HepG2 (cell line): ENCODE results near the gene PBX2. TPM values are rescaled to one million over a fixed set of nuclear protein-coding genes. Genes with fewer than 3 reads are reported as not detected.

Experiments used
- ATF7 ChIP-seq, 2 experiments: fragments of 450-650 bp in 1 of 2; sonication (generic) in 1 of 2; formaldehyde crosslinking in 1 of 2; IDR thresholded peaks; 2 replicates each; pipeline versions ENCODE4 v1.4.0 to v1.6.1; 2016 to 2020; ENCODE audit warnings: antibody characterized with exemption in 1 of 2, mild to moderate bottlenecking in 1 of 2, missing genetic modification reagents in 1 of 2
- KDM5A ChIP-seq: fragments of 200-600 bp; sonication (generic); IDR thresholded peaks from 2 replicates; pipeline ENCODE4 v1.7.0; 2018; ENCODE audit warnings: antibody characterized with exemption, mild to moderate bottlenecking, low read length, borderline replicate concordance
- KLF9 ChIP-seq: IDR thresholded peaks from 2 replicates; pipeline ENCODE4 v1.6.1; 2016; ENCODE audit warnings: low read depth
- PAWR ChIP-seq: sonication (generic); formaldehyde crosslinking; IDR thresholded peaks from 2 replicates; pipeline ENCODE4 v1.4.0; 2020; ENCODE audit warnings: missing genetic modification reagents, mild to moderate bottlenecking, borderline replicate concordance
- PHB2 ChIP-seq: fragments of 450-650 bp; IDR thresholded peaks from 2 replicates; pipeline ENCODE4 v1.6.1; 2018; ENCODE audit not compliant: partially characterized antibody
- PHF20 ChIP-seq: sonication (generic); formaldehyde crosslinking; IDR thresholded peaks from 2 replicates; pipeline ENCODE4 v1.5.0; 2020; ENCODE audit warnings: mild to moderate bottlenecking, missing genetic modification reagents
- REPIN1 ChIP-seq: sonication (generic); formaldehyde crosslinking; IDR thresholded peaks from 2 replicates; pipeline ENCODE4 v1.8.0; 2022; ENCODE audit warnings: missing genetic modification reagents, low read depth, mild to moderate bottlenecking, borderline replicate concordance
- SIX4 ChIP-seq: sonication (generic); formaldehyde crosslinking; IDR thresholded peaks from 2 replicates; pipeline ENCODE4 v1.4.0; 2020; ENCODE audit warnings: missing genetic modification reagents
- SP5 ChIP-seq: IDR thresholded peaks from 2 replicates; pipeline ENCODE4 v1.6.1; 2016; ENCODE audit warnings: low read depth, borderline replicate concordance
- TAF15 ChIP-seq: fragments of 200-400 bp; formaldehyde crosslinking; IDR thresholded peaks from one replicate; pipeline ENCODE4 v1.6.1; 2018; ENCODE audit warnings: mild to moderate bottlenecking, low read depth, low read length; ENCODE audit not compliant: poor library complexity, severe bottlenecking
- ZNF10 ChIP-seq: sonication (generic); formaldehyde crosslinking; IDR thresholded peaks from 2 replicates; pipeline ENCODE4 v1.4.0; 2020; ENCODE audit warnings: mild to moderate bottlenecking, low read depth, missing genetic modification reagents, borderline replicate concordance
- ZNF281 ChIP-seq: sonication (generic); formaldehyde crosslinking; IDR thresholded peaks from 2 replicates; pipeline ENCODE4 v1.4.0; 2020; ENCODE audit warnings: missing genetic modification reagents, borderline replicate concordance
- ZNF446 ChIP-seq: sonication (generic); formaldehyde crosslinking; IDR thresholded peaks from 2 replicates; pipeline ENCODE4 v1.5.0; 2020; ENCODE audit warnings: mild to moderate bottlenecking, missing genetic modification reagents
- ZNF652 ChIP-seq: IDR thresholded peaks from 2 replicates; pipeline ENCODE4 v1.6.1; 2016; ENCODE audit warnings: low read depth, borderline replicate concordance
- ZNF746 ChIP-seq: sonication (generic); formaldehyde crosslinking; IDR thresholded peaks from 2 replicates; pipeline ENCODE4 v1.8.0; 2022; ENCODE audit warnings: mild to moderate bottlenecking, missing genetic modification reagents
- ZNF83 ChIP-seq: sonication (generic); formaldehyde crosslinking; IDR thresholded peaks from 2 replicates; pipeline ENCODE4 v1.4.0; 2020; ENCODE audit warnings: missing genetic modification reagents, mild to moderate bottlenecking, borderline replicate concordance
- ZZZ3 ChIP-seq: sonication (generic); formaldehyde crosslinking; IDR thresholded peaks from 2 replicates; pipeline ENCODE4 v1.4.0; 2020; ENCODE audit warnings: missing genetic modification reagents, mild to moderate bottlenecking, borderline replicate concordance
- polyA plus RNA-seq, 8 experiments: library from polyadenylated mRNA; depleted of rRNA in 3 of 8; stranded (reverse) in 7 of 8; unstranded in 1 of 8; fragments of >200 nt; fragmentation: Illumina TruSeq in 4 of 8; extraction: Trizol in 4 of 8; gene quantifications; 2 replicates each; pipeline versions ENCODE4 v1.2.1 to v1.2.3, GENCODE V29; 2011 to 2016; ENCODE audit warnings: low read depth in 4 of 8, missing spikeins in 1 of 8, mixed read lengths in 1 of 8; ENCODE audit not compliant: insufficient read depth in 1 of 8
- total RNA-seq, 5 experiments: library from RNA; depleted of rRNA; stranded (reverse); fragments of >200 nt; fragmentation: Illumina TruSeq; extraction: Trizol; gene quantifications; 2 replicates each; pipeline ENCODE4 v1.2.3, GENCODE V29; 2016; ENCODE audit warnings: low read depth in 1 of 5
- TF ChIP-seq, protein P1 (sequence below): sonication (generic); formaldehyde crosslinking; IDR thresholded peaks from 2 replicates; pipeline ENCODE4 v1.5.1; 2020; ENCODE audit warnings: mild to moderate bottlenecking, missing genetic modification reagents, moderate library complexity
- TF ChIP-seq, protein P2 (sequence below): IDR thresholded peaks from 2 replicates; pipeline ENCODE4 v1.6.1; 2016; ENCODE audit warnings: low read depth, control low read depth
- TF ChIP-seq, protein P3 (sequence below): sonication (generic); formaldehyde crosslinking; IDR thresholded peaks from 2 replicates; pipeline ENCODE4 v1.4.0; 2020; ENCODE audit warnings: missing genetic modification reagents

The PBX2 gene
- total and polyA plus RNA-seq, 2 of the 13 experiments (the other 11 are each of a cell fraction or from before 2014, with no cell fraction given) = 42.3 to 77.8 TPM

DNA sequence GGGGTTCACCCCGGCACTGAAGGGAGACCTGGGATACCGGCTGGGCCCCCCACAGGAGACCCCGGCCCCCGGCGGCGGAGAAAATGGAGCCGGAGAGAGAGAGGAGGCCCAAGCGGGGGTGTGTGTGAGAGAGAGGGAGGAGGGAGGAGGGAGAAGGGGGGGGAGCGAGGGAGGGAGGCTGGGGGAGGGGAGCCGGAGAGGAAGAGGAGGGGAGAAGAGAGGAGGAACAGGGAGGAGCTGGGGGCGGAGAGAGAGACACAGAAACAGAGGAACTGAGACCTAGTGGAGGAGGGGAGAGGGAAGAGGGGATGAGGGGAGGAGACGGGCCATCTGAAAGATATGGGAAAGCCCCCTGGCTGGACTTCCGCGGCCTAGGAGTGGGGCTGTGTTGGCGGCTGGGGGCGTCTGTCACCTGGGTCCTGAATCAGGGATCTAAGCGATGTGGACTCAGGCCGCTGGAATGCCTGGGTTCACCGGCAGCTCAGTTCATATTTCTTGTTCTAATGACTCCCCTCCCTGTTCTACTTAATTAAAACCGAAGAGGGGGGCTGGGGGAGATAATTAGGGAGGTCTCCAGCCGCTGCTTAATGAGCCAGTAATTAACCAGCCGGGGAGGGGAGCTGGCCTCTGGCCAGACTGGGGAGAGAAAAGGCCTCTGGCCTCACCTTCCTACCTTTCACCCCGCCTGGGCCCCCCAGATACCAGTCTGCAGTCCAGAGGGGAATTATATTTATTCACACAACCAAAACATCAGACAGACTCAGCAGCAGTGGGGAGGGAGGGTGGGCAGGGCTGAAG lies at the start of gene PBX2 (continued):
- TF ChIP-seq ZNF281 (peak; percentile 93), PAWR (CRISPR knock-in tag) (no peak), ZNF10 (no peak), ZNF83 (CRISPR knock-in tag) (0 out of 2 replicates have a peak, but pooled peaks have one; percentile 35), PHF20 (CRISPR knock-in tag) (peak; percentile 63; the same call in 1 of the 2 replicates), ZNF652 (CRISPR knock-in tag) (no peak), ZNF446 (CRISPR knock-in tag) (no peak), ZNF746 (CRISPR knock-in tag) (peak; percentile 94), ATF7 (IDR thresholded peaks at IDR 0.05) (no peak), ATF7 (CRISPR knock-in tag; IDR thresholded peaks at IDR 0.05) (0 out of 2 replicates have a peak, but pooled peaks have one; percentile 18), SP5 (CRISPR knock-in tag) (peak; percentile 96), KDM5A (peak; percentile 75; the same call in 1 of the 2 replicates), REPIN1 (CRISPR knock-in tag) (peak; percentile 31; the same call in 1 of the 2 replicates), SIX4 (CRISPR knock-in tag) (0 out of 2 replicates have a peak, but pooled peaks have one; percentile 10), TAF15 (no peak), KLF9 (CRISPR knock-in tag) (0 out of 2 replicates have a peak, but pooled peaks have one; percentile 43), ZZZ3 (CRISPR knock-in tag) (0 out of 2 replicates have a peak, but pooled peaks have one; percentile 44), PHB2 (no peak)
- TF ChIP-seq, protein P1, sequence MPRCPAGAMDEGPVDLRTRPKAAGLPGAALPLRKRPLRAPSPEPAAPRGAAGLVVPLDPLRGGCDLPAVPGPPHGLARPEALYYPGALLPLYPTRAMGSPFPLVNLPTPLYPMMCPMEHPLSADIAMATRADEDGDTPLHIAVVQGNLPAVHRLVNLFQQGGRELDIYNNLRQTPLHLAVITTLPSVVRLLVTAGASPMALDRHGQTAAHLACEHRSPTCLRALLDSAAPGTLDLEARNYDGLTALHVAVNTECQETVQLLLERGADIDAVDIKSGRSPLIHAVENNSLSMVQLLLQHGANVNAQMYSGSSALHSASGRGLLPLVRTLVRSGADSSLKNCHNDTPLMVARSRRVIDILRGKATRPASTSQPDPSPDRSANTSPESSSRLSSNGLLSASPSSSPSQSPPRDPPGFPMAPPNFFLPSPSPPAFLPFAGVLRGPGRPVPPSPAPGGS (CRISPR knock-in tag) = 0 out of 2 replicates have a peak, but pooled peaks have one; percentile 43
- TF ChIP-seq, protein P2, sequence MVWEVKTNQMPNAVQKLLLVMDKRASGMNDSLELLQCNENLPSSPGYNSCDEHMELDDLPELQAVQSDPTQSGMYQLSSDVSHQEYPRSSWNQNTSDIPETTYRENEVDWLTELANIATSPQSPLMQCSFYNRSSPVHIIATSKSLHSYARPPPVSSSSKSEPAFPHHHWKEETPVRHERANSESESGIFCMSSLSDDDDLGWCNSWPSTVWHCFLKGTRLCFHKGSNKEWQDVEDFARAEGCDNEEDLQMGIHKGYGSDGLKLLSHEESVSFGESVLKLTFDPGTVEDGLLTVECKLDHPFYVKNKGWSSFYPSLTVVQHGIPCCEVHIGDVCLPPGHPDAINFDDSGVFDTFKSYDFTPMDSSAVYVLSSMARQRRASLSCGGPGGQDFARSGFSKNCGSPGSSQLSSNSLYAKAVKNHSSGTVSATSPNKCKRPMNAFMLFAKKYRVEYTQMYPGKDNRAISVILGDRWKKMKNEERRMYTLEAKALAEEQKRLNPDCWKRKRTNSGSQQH (CRISPR knock-in tag) = no peak
- TF ChIP-seq, protein P3, sequence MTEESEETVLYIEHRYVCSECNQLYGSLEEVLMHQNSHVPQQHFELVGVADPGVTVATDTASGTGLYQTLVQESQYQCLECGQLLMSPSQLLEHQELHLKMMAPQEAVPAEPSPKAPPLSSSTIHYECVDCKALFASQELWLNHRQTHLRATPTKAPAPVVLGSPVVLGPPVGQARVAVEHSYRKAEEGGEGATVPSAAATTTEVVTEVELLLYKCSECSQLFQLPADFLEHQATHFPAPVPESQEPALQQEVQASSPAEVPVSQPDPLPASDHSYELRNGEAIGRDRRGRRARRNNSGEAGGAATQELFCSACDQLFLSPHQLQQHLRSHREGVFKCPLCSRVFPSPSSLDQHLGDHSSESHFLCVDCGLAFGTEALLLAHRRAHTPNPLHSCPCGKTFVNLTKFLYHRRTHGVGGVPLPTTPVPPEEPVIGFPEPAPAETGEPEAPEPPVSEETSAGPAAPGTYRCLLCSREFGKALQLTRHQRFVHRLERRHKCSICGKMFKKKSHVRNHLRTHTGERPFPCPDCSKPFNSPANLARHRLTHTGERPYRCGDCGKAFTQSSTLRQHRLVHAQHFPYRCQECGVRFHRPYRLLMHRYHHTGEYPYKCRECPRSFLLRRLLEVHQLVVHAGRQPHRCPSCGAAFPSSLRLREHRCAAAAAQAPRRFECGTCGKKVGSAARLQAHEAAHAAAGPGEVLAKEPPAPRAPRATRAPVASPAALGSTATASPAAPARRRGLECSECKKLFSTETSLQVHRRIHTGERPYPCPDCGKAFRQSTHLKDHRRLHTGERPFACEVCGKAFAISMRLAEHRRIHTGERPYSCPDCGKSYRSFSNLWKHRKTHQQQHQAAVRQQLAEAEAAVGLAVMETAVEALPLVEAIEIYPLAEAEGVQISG = peak; percentile 44
